Measurements from ENCODE around the gene CADPS2.

The CADPS2 gene

DNA sequence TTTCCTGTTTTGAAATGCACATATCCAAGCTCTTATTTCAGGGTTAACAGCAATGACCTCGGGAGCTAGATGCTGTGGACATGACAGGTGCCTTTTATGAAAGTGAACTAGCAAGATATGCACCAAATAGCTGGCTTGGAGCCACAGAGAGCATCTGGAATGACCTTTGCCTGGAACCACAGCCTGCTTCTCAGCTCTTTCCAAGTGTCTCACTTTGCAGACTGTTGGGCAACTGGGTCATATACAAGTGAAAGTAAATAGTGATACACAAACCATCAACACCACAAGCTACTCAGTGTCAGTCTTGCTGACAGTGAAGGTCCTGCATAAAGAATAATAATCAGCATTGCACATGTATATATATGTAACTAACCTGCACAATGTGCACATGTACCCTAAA lies 370.9 kb downstream of the CADPS2 start:
- in situ Hi-C loops (cut with MboI; ENCODE audit: low pct_unique_long_range_greater_than_20kb, low sequenced_read_pairs, unreplicated experiment), result loop anchor here (25.0 kb wide), 1 partner anchor 303 kb away; no protein-coding TSS in a partner anchor
- TF ChIP-seq CTCF (IDR thresholded peaks at IDR 0.05; ENCODE audit: extremely low read depth, insufficient read depth, missing control alignments), result no peak
- no peak for DNase-seq (ENCODE audit: low spot score)

GRCh38 chr7:122511268-122511667 lies 375.0 kb downstream of the CADPS2 start:
- in situ Hi-C loops (cut with MboI; ENCODE audit: low pct_unique_long_range_greater_than_20kb, low sequenced_read_pairs, unreplicated experiment), result loop anchor here (25.0 kb wide), 1 partner anchor 299 kb away; no protein-coding TSS in a partner anchor
- TF ChIP-seq CTCF (IDR thresholded peaks at IDR 0.05; ENCODE audit: extremely low read depth, insufficient read depth, missing control alignments), result no peak

GRCh38 chr7:122507591-122507990 lies 378.7 kb downstream of the CADPS2 start:
- no peak for DNase-seq (ENCODE audit: low spot score)
- in situ Hi-C loops (cut with MboI; ENCODE audit: low pct_unique_long_range_greater_than_20kb, low sequenced_read_pairs, unreplicated experiment), result loop anchor here (25.0 kb wide), 1 partner anchor 295 kb away; no protein-coding TSS in a partner anchor
- TF ChIP-seq CTCF (IDR thresholded peaks at IDR 0.05; ENCODE audit: extremely low read depth, insufficient read depth, missing control alignments), result no peak

More at GRCh38 chr7:122511268-122511667, 375.0 kb downstream of the CADPS2 start:
- DNase-seq (ENCODE audit: low spot score), result no peak

- in situ Hi-C loops (cut with MboI; ENCODE audit: low pct_unique_long_range_greater_than_20kb, low sequenced_read_pairs, unreplicated experiment), result no loop called here
- TF ChIP-seq CTCF (IDR thresholded peaks at IDR 0.05; ENCODE audit: extremely low read depth, insufficient read depth, missing control alignments), result no peak
- DNase-seq (ENCODE audit: low spot score), result no peak
Measured at GRCh38 chr7:122492007-122492406, 394.3 kb downstream of the CADPS2 start.

- in situ Hi-C loops (cut with MboI; ENCODE audit: low pct_unique_long_range_greater_than_20kb, low sequenced_read_pairs, unreplicated experiment), result no loop called here
- no peak for DNase-seq (ENCODE audit: low spot score)
- no peak for TF ChIP-seq CTCF (IDR thresholded peaks at IDR 0.05; ENCODE audit: extremely low read depth, insufficient read depth, missing control alignments)
Measured at GRCh38 chr7:122488241-122488640, 398.0 kb downstream of the CADPS2 start.

DNA sequence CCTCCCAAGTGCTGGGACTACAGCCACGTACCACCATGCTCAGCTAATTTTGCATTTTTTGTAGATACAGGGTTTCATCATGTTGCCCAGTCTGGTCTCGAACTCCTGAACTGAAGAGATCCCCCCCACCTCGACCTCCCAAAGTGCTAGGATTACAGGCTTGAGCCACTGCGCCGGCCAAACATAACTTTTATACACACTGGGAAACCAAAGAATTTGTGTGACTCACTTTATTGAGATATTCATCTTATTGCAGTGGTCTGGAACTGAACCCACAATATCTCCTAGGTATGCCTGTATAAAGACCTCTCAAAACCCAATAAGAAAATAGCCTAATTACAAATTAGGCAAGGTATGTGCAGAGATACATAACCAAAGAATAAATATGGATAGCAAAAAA lies 399.1 kb downstream of the CADPS2 start:
- DNase-seq (ENCODE audit: low spot score), result no peak
- no peak for TF ChIP-seq CTCF (IDR thresholded peaks at IDR 0.05; ENCODE audit: extremely low read depth, insufficient read depth, missing control alignments)
- in situ Hi-C loops (cut with MboI; ENCODE audit: low pct_unique_long_range_greater_than_20kb, low sequenced_read_pairs, unreplicated experiment), result no loop called here

GRCh38 chr7:122485856-122486255 lies 400.4 kb downstream of the CADPS2 start:
- in situ Hi-C loops (cut with MboI; ENCODE audit: low pct_unique_long_range_greater_than_20kb, low sequenced_read_pairs, unreplicated experiment), result no loop called here
- no peak for DNase-seq (ENCODE audit: low spot score)
- no peak for TF ChIP-seq CTCF (IDR thresholded peaks at IDR 0.05; ENCODE audit: extremely low read depth, insufficient read depth, missing control alignments)
